ENCODE measurements around the gene VPS37D. TPM values are rescaled to one million over a fixed set of nuclear protein-coding genes. Genes with fewer than 3 reads are reported as not detected.
"Not testable (repeated sequence)": the region's sequence is repeated elsewhere in the genome, so short reads cannot be mapped to it uniquely, and the experiment has no call there.

The VPS37D gene
- total RNA-seq, 1 experiment from 2014 or later = 8.3 TPM

DNA sequence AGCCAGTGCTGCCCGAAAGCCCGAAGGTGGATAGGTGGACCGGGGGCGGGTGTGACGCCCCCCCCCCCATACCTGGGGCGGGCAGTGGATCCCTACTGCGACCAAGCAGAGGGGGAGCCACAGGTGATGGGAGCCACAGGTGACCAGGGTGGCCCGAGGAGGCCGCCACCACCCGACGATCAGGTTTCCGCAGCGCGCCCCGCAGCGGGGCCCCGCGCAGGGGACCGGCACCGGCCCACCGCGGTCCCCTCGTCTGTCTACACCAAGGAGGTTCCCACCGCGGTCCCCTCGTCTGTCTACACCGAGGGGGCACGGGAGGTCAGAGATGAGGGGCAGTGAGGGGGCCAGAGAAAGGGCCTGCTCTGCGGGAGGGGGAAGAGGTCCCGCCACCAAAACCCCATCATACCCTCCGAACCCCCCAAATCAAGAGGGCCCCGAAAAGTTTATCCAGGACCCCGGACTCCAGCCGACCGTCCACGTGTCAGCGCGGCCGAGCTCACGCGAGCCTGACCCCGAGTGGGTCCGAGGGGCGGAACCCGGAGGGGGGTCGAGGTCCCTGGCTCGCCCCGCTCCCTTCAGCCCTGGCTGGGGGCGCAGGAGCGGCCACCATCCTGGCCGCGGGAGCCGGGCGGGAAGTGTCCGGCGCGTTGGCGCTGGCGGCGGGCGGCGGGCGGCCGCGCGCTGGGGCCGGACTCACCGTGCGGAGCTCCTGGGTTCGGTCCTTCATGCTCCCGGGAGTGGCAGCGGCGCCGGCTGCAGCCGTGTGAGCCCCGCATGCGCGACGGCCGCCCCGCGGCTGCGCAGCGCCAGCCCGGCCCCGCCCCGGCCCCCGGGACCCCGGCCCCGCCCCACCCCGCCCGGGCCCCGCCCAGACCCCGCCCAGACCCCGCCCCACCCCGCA is 51.5 kb downstream of the VPS37D start, which contains the start of gene STX1A:
TSS of gene STX1A (minus strand) at position 765 of the 901 bp plus-strand sequence. CDS start at position 727, 38 bp downstream.
- TF ChIP-seq CTCF (conservative IDR thresholded peaks at IDR 0.05) (no peak), EZH2 (IDR thresholded peaks at IDR 0.05; ENCODE audit: low read depth) (no peak)
- Histone ChIP-seq H3K4me1 (replicated peaks; ENCODE audit: insufficient read depth) (peaks cover 54% of the 10 kb centered on the region), H2AFZ (no peak within 1 kb of the TSS), H3K27me3 (ENCODE audit: insufficient read depth, low read depth) (no peaks in the 10 kb centered on the region), H3F3A (ENCODE audit: insufficient read depth, low read depth) (peaks cover 59% of the 10 kb centered on the region), H3K79me2 (ENCODE audit: low read depth) (peaks cover 45% of the 10 kb centered on the region), H3K36me3 (ENCODE audit: low read depth) (no peaks in the 10 kb centered on the region), H3K9me3 (ENCODE audit: insufficient read depth, low read depth) (no peaks in the 10 kb centered on the region), H3K9me2 (ENCODE audit: insufficient read depth) (no peaks in the 10 kb centered on the region), H3K4me3 (peak within 1 kb of the TSS; percentile 82), H3K27ac (peak within 1 kb of the TSS; percentile 86), H4K20me1 (ENCODE audit: insufficient read depth) (peaks cover 18% of the 10 kb centered on the region), H3K4me2 (peak within 1 kb of the TSS; percentile 89)
- DNase-seq = peak in 1 of 2 experiments; percentile 83
- BruUV-seq (replicated peaks) = no TSS peak
- intact Hi-C loops (cut with micrococcal nuclease; ENCODE audit: unreplicated experiment) = loop anchor here (5.0 kb wide), 1 partner anchor 52 kb away; the partner anchor contains the start of gene VPS37D
- ChIA-PET CTCF (no interaction called here), POLR2A (ENCODE audit: unreplicated experiment) (interaction anchor here (0.6 kb wide), 1 partner anchor 19 kb away, joined by 5 read pairs; the partner anchor contains the start of gene ABHD11)

- H3K9me3 ChIP-seq (ENCODE audit: insufficient read depth, low read depth) = no peaks in the 10 kb centered on the region
- no peaks in the 10 kb centered on the region for H3K36me3 ChIP-seq (ENCODE audit: low read depth)
- peaks cover 55% of the 10 kb centered on the region for H3F3A ChIP-seq (ENCODE audit: insufficient read depth, low read depth)
- DNase-seq = no peak
- H3K4me3 ChIP-seq = peak overlapping the region; percentile 47; the same call in 1 of the 2 replicates
- H3K9me2 ChIP-seq (ENCODE audit: insufficient read depth) = no peaks in the 10 kb centered on the region
- peaks cover 39% of the 10 kb centered on the region for H3K79me2 ChIP-seq (ENCODE audit: low read depth)
- H3K4me2 ChIP-seq = peak overlapping the region; percentile 80
- peaks cover 48% of the 10 kb centered on the region for H3K4me1 ChIP-seq (replicated peaks; ENCODE audit: insufficient read depth)
- no peaks in the 10 kb centered on the region for H3K27me3 ChIP-seq (ENCODE audit: insufficient read depth, low read depth)
- TF ChIP-seq EZH2 (IDR thresholded peaks at IDR 0.05; ENCODE audit: low read depth) (no peak), CTCF (conservative IDR thresholded peaks at IDR 0.05) (no peak)
- CTCF ChIA-PET = interaction anchor here (0.6 to 1.1 kb wide), 2 partner anchors 15 to 163 kb away, joined by 3 read pairs; no protein-coding TSS in a partner anchor
- H4K20me1 ChIP-seq (ENCODE audit: insufficient read depth) = peaks cover 12% of the 10 kb centered on the region
- intact Hi-C loops (cut with micrococcal nuclease; ENCODE audit: unreplicated experiment) = loop anchor here (5.0 kb wide), 1 partner anchor 52 kb away; the partner anchor contains the start of gene VPS37D
- POLR2A ChIA-PET (ENCODE audit: unreplicated experiment) = interaction anchor here (0.6 kb wide), 1 partner anchor 149 kb away, joined by 19 read pairs; no protein-coding TSS in a partner anchor
- H3K27ac ChIP-seq = no peak overlapping the region
- no peak overlapping the region for H2AFZ ChIP-seq
- BruUV-seq (replicated peaks) = no TSS peak
Observed at GRCh38 chr7:73719806-73720169, 52.2 kb downstream of the VPS37D start.

DNA sequence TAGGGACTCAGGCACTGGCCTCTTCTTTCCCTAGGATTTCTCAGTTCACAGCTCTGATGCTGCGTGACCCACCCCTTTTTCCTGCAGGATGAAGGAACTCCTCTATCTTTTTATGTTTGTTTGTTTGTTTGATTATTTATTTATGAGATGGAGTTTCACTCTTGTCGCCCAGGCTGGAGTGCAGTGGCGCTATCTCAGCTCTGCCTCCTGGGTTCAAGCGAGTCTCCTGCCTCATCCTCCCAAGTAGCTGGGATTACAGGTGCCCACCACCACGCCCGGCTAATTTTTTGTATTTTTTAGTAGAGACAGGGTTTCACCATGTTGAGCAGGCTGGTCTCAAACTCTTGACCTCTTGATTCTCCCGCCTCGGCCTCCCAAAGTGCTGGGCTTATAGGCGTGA is 52.8 kb downstream of the VPS37D start:
- intact Hi-C loops (cut with micrococcal nuclease; ENCODE audit: unreplicated experiment); H3K9me3 ChIP-seq (ENCODE audit: insufficient read depth, low read depth); H2AFZ ChIP-seq; DNase-seq; H4K20me1 ChIP-seq (ENCODE audit: insufficient read depth); H3K27me3 ChIP-seq (ENCODE audit: insufficient read depth, low read depth); H3K27ac ChIP-seq; H3K9me2 ChIP-seq (ENCODE audit: insufficient read depth); H3K4me3 ChIP-seq; H3K36me3 ChIP-seq (ENCODE audit: low read depth); BruUV-seq (replicated peaks): not testable (repeated sequence)
- Histone ChIP-seq H3K4me1 (replicated peaks; ENCODE audit: insufficient read depth) (peaks cover 41% of the 10 kb centered on the region), H3F3A (ENCODE audit: insufficient read depth, low read depth) (peaks cover 49% of the 10 kb centered on the region), H3K4me2 (peak overlapping the region; percentile 80; the same call in 1 of the 2 replicates), H3K79me2 (ENCODE audit: low read depth) (peaks cover 32% of the 10 kb centered on the region)
- ChIA-PET CTCF (interaction anchor here (0.6 to 1.1 kb wide), 2 partner anchors 15 to 164 kb away, joined by 3 read pairs; no protein-coding TSS in a partner anchor), POLR2A (ENCODE audit: unreplicated experiment) (interaction anchor here (0.6 kb wide), 1 partner anchor 148 kb away, joined by 19 read pairs; no protein-coding TSS in a partner anchor)

Measured in PC-9 (cell line).